ENCODE data around the gene ZNF57.

ZNF57 gene

DNA sequence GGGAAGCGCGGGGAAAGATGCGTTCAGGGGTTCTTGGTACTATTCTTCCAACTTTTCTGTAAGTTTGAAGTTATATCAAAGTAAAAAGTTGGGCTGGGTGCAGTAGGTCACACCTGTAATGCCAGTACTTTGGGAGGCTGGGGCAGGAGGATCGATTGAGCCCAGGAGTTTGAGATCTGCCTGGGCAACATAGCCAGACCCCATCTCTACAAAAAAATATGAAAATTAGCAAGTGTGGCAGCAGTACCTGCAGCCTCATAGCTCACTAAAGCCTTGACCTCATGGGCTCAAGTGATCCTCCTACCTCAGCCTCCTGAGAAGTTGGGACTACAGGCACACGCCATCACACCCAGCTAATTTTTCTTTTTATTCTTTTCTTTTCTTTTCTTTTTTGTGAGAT, 56.4 kb downstream of the ZNF57 start:
- H3K9me3 ChIP-seq (ENCODE audit: low read length) = no peaks in the 10 kb centered on the region
- H3K27me3 ChIP-seq (ENCODE audit: insufficient read depth, low read length) = no peaks in the 10 kb centered on the region
- no peaks in the 10 kb centered on the region for H3K36me3 ChIP-seq (ENCODE audit: insufficient read depth, low read length)
- no peaks in the 10 kb centered on the region for H3F3A ChIP-seq (ENCODE audit: insufficient read depth, low read length)
- TF ChIP-seq, protein P1, sequence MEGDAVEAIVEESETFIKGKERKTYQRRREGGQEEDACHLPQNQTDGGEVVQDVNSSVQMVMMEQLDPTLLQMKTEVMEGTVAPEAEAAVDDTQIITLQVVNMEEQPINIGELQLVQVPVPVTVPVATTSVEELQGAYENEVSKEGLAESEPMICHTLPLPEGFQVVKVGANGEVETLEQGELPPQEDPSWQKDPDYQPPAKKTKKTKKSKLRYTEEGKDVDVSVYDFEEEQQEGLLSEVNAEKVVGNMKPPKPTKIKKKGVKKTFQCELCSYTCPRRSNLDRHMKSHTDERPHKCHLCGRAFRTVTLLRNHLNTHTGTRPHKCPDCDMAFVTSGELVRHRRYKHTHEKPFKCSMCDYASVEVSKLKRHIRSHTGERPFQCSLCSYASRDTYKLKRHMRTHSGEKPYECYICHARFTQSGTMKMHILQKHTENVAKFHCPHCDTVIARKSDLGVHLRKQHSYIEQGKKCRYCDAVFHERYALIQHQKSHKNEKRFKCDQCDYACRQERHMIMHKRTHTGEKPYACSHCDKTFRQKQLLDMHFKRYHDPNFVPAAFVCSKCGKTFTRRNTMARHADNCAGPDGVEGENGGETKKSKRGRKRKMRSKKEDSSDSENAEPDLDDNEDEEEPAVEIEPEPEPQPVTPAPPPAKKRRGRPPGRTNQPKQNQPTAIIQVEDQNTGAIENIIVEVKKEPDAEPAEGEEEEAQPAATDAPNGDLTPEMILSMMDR (IDR thresholded peaks at IDR 0.05; ENCODE audit: low read length) = no peak
- TF ChIP-seq EZH2 (IDR thresholded peaks at IDR 0.05; ENCODE audit: borderline replicate concordance, low read length) = no peak
- no peaks in the 10 kb centered on the region for H3K4me1 ChIP-seq (ENCODE audit: insufficient read depth, low read length, severe bottlenecking)
- H3K27ac ChIP-seq (ENCODE audit: low read depth, low read length, poor library complexity, severe bottlenecking) = no peak overlapping the region
- no peak overlapping the region for H3K4me2 ChIP-seq (ENCODE audit: low read length)
- H2AFZ ChIP-seq (ENCODE audit: low read length) = no peak overlapping the region
- no peaks in the 10 kb centered on the region for H3K79me2 ChIP-seq (ENCODE audit: insufficient read depth, low read length)
- H3K9ac ChIP-seq (ENCODE audit: low read length) = no peak overlapping the region
- H3K9me2 ChIP-seq (ENCODE audit: low read depth, low read length) = no peaks in the 10 kb centered on the region
- no peak overlapping the region for H3K4me3 ChIP-seq (ENCODE audit: low read depth, low read length, poor library complexity, severe bottlenecking)
- no peaks in the 10 kb centered on the region for H4K20me1 ChIP-seq (ENCODE audit: insufficient read depth, low read length)

DNA sequence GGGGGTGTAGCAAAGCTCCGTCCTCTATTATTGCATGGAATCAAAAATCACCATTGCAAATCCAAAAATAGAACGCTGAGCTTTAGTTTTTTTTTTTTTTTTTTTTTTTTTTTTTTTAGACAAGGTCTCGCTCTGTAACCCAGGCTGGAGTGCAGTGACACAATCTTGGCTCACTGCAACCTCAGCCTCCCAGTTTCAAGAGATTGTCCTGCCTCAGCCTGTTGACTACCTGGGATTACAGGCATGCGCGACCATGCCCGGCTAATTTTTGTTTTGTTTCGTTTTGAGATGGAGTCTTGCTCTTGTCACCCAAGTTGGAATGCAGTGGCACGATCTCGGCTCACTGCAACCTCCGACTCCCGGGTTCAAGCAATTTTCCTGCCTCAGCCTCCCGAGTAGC, 59.4 kb downstream of the ZNF57 start:
- Histone ChIP-seq H3K4me3 (ENCODE audit: low read depth, low read length, poor library complexity, severe bottlenecking) (no peak overlapping the region), H3F3A (ENCODE audit: insufficient read depth, low read length) (no peaks in the 10 kb centered on the region), H3K4me1 (ENCODE audit: insufficient read depth, low read length, severe bottlenecking) (no peaks in the 10 kb centered on the region), H3K4me2 (ENCODE audit: low read length) (no peak overlapping the region), H3K27me3 (ENCODE audit: insufficient read depth, low read length) (no peaks in the 10 kb centered on the region), H3K36me3 (ENCODE audit: insufficient read depth, low read length) (no peaks in the 10 kb centered on the region), H3K9me3 (ENCODE audit: low read length) (no peaks in the 10 kb centered on the region), H3K27ac (ENCODE audit: low read depth, low read length, poor library complexity, severe bottlenecking) (no peak overlapping the region), H4K20me1 (ENCODE audit: insufficient read depth, low read length) (no peaks in the 10 kb centered on the region), H3K79me2 (ENCODE audit: insufficient read depth, low read length) (no peaks in the 10 kb centered on the region), H3K9ac (ENCODE audit: low read length) (no peak overlapping the region), H2AFZ (ENCODE audit: low read length) (no peak overlapping the region), H3K9me2 (ENCODE audit: low read depth, low read length) (no peaks in the 10 kb centered on the region)
- TF ChIP-seq, protein P1 (IDR thresholded peaks at IDR 0.05; ENCODE audit: low read length) = no peak
- TF ChIP-seq EZH2 (IDR thresholded peaks at IDR 0.05; ENCODE audit: borderline replicate concordance, low read length) = no peak

DNA sequence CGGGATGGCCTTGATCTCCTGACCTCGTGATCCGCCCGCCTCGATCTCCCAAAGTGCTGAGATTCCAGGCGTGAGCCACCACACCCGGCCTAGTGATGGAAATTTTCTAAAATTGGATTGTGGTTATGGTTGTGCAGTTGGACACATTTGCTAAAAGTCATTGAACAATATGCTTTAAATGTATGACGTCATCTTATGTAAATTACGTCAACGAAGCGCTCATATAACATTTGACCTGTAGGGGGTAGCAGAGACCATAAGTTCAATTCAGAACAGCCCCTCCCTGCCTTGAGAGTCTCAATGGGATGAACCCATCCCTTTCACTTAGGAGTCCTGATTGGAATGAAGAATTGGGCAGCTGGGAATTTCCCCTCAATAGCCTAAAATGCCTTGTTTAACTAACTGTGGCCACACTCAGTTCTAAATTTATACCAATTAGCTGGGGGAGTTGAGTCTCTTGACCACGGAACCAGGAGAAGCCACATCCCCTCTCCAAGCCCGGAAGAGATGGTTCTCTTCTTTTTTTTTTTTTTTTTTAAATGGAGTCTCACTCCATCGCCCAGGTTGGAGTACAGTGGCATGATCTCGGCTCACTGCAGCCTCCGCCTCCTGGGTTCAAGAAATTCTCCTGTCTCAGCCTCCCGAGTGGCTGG, 61.4 kb downstream of the ZNF57 start:
- Histone ChIP-seq H3F3A (ENCODE audit: insufficient read depth, low read length) (no peaks in the 10 kb centered on the region), H3K9ac (ENCODE audit: low read length) (no peak overlapping the region), H2AFZ (ENCODE audit: low read length) (no peak overlapping the region), H3K27ac (ENCODE audit: low read depth, low read length, poor library complexity, severe bottlenecking) (no peak overlapping the region), H3K4me3 (ENCODE audit: low read depth, low read length, poor library complexity, severe bottlenecking) (no peak overlapping the region), H3K4me1 (ENCODE audit: insufficient read depth, low read length, severe bottlenecking) (no peaks in the 10 kb centered on the region), H3K79me2 (ENCODE audit: insufficient read depth, low read length) (no peaks in the 10 kb centered on the region), H3K4me2 (ENCODE audit: low read length) (no peak overlapping the region), H3K27me3 (ENCODE audit: insufficient read depth, low read length) (no peaks in the 10 kb centered on the region), H3K9me2 (ENCODE audit: low read depth, low read length) (no peaks in the 10 kb centered on the region), H3K9me3 (ENCODE audit: low read length) (no peaks in the 10 kb centered on the region), H3K36me3 (ENCODE audit: insufficient read depth, low read length) (no peaks in the 10 kb centered on the region), H4K20me1 (ENCODE audit: insufficient read depth, low read length) (no peaks in the 10 kb centered on the region)
- TF ChIP-seq, protein P1 (IDR thresholded peaks at IDR 0.05; ENCODE audit: low read length) = peak; percentile 83
- no peak for TF ChIP-seq EZH2 (IDR thresholded peaks at IDR 0.05; ENCODE audit: borderline replicate concordance, low read length)

Data from OCI-LY1 (cell line).